Endothelial cell of umbilical vein (primary cell): ENCODE measurements around the gene FOSL2. TPM values are rescaled to one million over a fixed set of nuclear protein-coding genes. Genes with fewer than 3 reads are reported as not detected.

ENCODE experiments used
- BruUV-seq: library from RNA; stranded (reverse); fragments of 400-500 nt; replicated peaks from 2 replicates; lab custom pipeline; 2021; lab: Mats Ljungman, UMichigan
- CTCF ChIA-PET: fragments of 300-600, 350-600 bp; sonication (Branson Sonifier 250); formaldehyde crosslinking; loops from one replicate; lab custom pipeline; 2021; ENCODE audit warnings: antibody characterized with exemption, inconsistent platforms; lab: Charles Lee
- POLR2A ChIA-PET: fragments of 300-600, 350-600 bp; sonication (Branson Sonifier 250); formaldehyde crosslinking; loops from one replicate; lab custom pipeline; 2021; ENCODE audit warnings: antibody characterized with exemption, inconsistent platforms; lab: Charles Lee
- DNase-seq: peaks from one replicate; pipeline ENCODE4 v3.0.0-alpha.2; 2011; ENCODE audit warnings: low read depth, low spot score
- FAIRE-seq: peaks from 2 replicates; lab custom pipeline; 2011; peaks lifted over from hg19 to GRCh38; lab: Jason Lieb, UNC
- H2AFZ ChIP-seq: 2 replicates; pipeline ENCODE4 v1.6.0; 2012; ENCODE audit warnings: low read depth, low read length, control low read depth, inconsistent platforms
- H3K27ac ChIP-seq: 2 replicates; pipeline ENCODE4 v1.5.1; 2011; ENCODE audit warnings: low read depth, mild to moderate bottlenecking, control low read depth, low read length, moderate library complexity; ENCODE audit not compliant: insufficient read depth
- H3K27me3 ChIP-seq, 2 experiments: 2 replicates each; pipeline versions ENCODE4 v1.6.0 to v1.6.1; 2011; ENCODE audit warnings: low read length in 2 of 2, mixed read lengths in 1 of 2; ENCODE audit not compliant: control insufficient read depth in 2 of 2, insufficient read depth in 2 of 2
- H3K36me3 ChIP-seq, 2 experiments: 2 replicates in 1 of 2; 3 replicates in 1 of 2; pipeline ENCODE4 v1.5.1; 2011; ENCODE audit warnings: low read length in 2 of 2, mild to moderate bottlenecking in 1 of 2, moderate library complexity in 1 of 2; ENCODE audit not compliant: control insufficient read depth in 2 of 2, insufficient read depth in 2 of 2; ENCODE audit errors: extremely low read depth in 1 of 2
- H3K4me1 ChIP-seq: 3 replicates; pipeline ENCODE4 v1.5.1; 2011; ENCODE audit warnings: mild to moderate bottlenecking, low read length; ENCODE audit not compliant: control insufficient read depth, insufficient read depth; ENCODE audit errors: extremely low read depth
- H3K4me2 ChIP-seq: 2 replicates; pipeline ENCODE4 v1.6.1; 2011; ENCODE audit warnings: low read length, control low read depth, mixed read lengths; ENCODE audit not compliant: insufficient read depth
- H3K4me3 ChIP-seq, 3 experiments: fragments of 200-600 bp in 1 of 3; sonication (generic), shearing (Covaris generic) in 1 of 3; replicated peaks in 1 of 3; 2 replicates each; pipeline ENCODE4 v1.5.1; 2011 to 2016; ENCODE audit warnings: control low read depth in 3 of 3, low read length in 3 of 3, mild to moderate bottlenecking in 2 of 3, inconsistent platforms in 1 of 3, low read depth in 1 of 3, moderate library complexity in 1 of 3; ENCODE audit not compliant: insufficient read depth in 1 of 3
- H3K79me2 ChIP-seq: 2 replicates; pipeline ENCODE4 v1.6.0; 2012; ENCODE audit warnings: low read length, inconsistent platforms; ENCODE audit not compliant: control insufficient read depth, insufficient read depth
- H3K9ac ChIP-seq: replicated peaks from 2 replicates; pipeline ENCODE3; 2011; ENCODE audit warnings: low read length, control low read depth; ENCODE audit not compliant: insufficient read depth; ENCODE audit errors: extremely low read depth
- H3K9me1 ChIP-seq: replicated peaks from 3 replicates; pipeline ENCODE4 v1.6.0; 2011; ENCODE audit warnings: mild to moderate bottlenecking, low read length; ENCODE audit not compliant: control insufficient read depth, insufficient read depth; ENCODE audit errors: extremely low read depth
- H3K9me3 ChIP-seq: replicated peaks from 2 replicates; pipeline ENCODE4 v1.5.1; 2012; ENCODE audit warnings: low read length, inconsistent platforms; ENCODE audit not compliant: control insufficient read depth, insufficient read depth
- H4K20me1 ChIP-seq: replicated peaks from 2 replicates; pipeline ENCODE3; 2011; ENCODE audit warnings: mild to moderate bottlenecking, low read length; ENCODE audit not compliant: control insufficient read depth, insufficient read depth; ENCODE audit errors: extremely low read depth
- CTCF ChIP-seq, 2 donors: IDR thresholded peaks; 1 replicate in 1 of 2; 2 replicates in 1 of 2; pipeline ENCODE4 v1.5.1; 2011; ENCODE audit warnings: low read length in 2 of 2, mild to moderate bottlenecking in 2 of 2, moderate library complexity in 2 of 2, control low read depth in 1 of 2, inconsistent platforms in 1 of 2, low read depth in 1 of 2; ENCODE audit not compliant: insufficient read depth in 1 of 2; ENCODE audit errors: extremely low read depth in 1 of 2
- EZH2 ChIP-seq: IDR thresholded peaks from 2 replicates; pipeline ENCODE4 v1.6.1; 2012; ENCODE audit warnings: borderline replicate concordance, low read depth, mild to moderate bottlenecking, moderate library complexity, low read length, inconsistent platforms; ENCODE audit not compliant: severe bottlenecking
- FOS ChIP-seq: IDR thresholded peaks from 2 replicates; pipeline ENCODE4 v1.6.1; 2011; ENCODE audit warnings: mild to moderate bottlenecking, low read length, moderate library complexity, borderline replicate concordance; ENCODE audit not compliant: insufficient read depth
- GATA2 ChIP-seq: IDR thresholded peaks from 2 replicates; pipeline ENCODE4 v1.7.0; 2011; ENCODE audit warnings: low read depth, mild to moderate bottlenecking, moderate library complexity, mixed read lengths, low read length; ENCODE audit not compliant: insufficient read length, insufficient read depth
- JUN ChIP-seq: IDR thresholded peaks from 2 replicates; pipeline ENCODE4 v1.6.1; 2011; ENCODE audit warnings: borderline replicate concordance, low read depth; ENCODE audit not compliant: insufficient read length, insufficient read depth
- MAX ChIP-seq: IDR thresholded peaks from 2 replicates; pipeline ENCODE4 v1.6.1; 2011; ENCODE audit not compliant: insufficient read depth, insufficient read length
- MYC ChIP-seq: IDR thresholded peaks from one replicate; pipeline ENCODE4 v1.6.1; 2011; ENCODE audit warnings: mild to moderate bottlenecking, low read depth, low read length
- POLR2A ChIP-seq: IDR thresholded peaks from 2 replicates; pipeline ENCODE4 v1.6.1; 2012; ENCODE audit warnings: low read depth, mild to moderate bottlenecking, control low read depth, low read length
- POLR2AphosphoS5 ChIP-seq: IDR thresholded peaks from 2 replicates; pipeline ENCODE4 v1.6.1; 2012; ENCODE audit warnings: low read depth, mild to moderate bottlenecking, control low read depth, low read length, moderate library complexity; ENCODE audit not compliant: insufficient read depth
- dilution Hi-C: fragments of 300-500 bp; cut with MboI; formaldehyde crosslinking; loops from one replicate; pipeline ENCODE4 v1.15.0; 2019; ENCODE audit warnings: low sequenced_read_pairs; ENCODE audit not compliant: extremely low pct_ligation_motif_present
- intact Hi-C: fragments of 100-400 bp; cut with micrococcal nuclease; formaldehyde crosslinking; loops from one replicate; pipeline ENCODE4 v1.10.0; 2022
- polyA plus RNA-seq, 4 experiments: library from polyadenylated mRNA; depleted of rRNA in 3 of 4; stranded (reverse) in 3 of 4; unstranded in 1 of 4; fragments of >200 nt; gene quantifications; 2 replicates each; pipeline versions ENCODE4 v1.2.1 to v1.2.3, GENCODE V29; 2011 to 2012; ENCODE audit warnings: missing spikeins in 1 of 4
- total RNA-seq: library from RNA; stranded (reverse); gene quantifications from 2 replicates; pipeline ENCODE4 v1.2.3, GENCODE V29; 2021

Gene FOSL2
- total and polyA plus RNA-seq, 2 donors (not counting 3 experiments of a cell fraction or from before 2014, with no cell fraction given) = 43.9 to 85.3 TPM

GRCh38 chr2:28359222-28360057 lies 33.2 kb upstream of the FOSL2 start:
- DNase-seq = peak; percentile 68
- Histone ChIP-seq H3K79me2 (no peaks in the 10 kb centered on the region), H3K27me3 (no peaks in the 10 kb centered on the region), H3K27ac (peak overlapping the region; percentile 42), H3K9ac (peak overlapping the region; percentile 8), H4K20me1 (no peaks in the 10 kb centered on the region), H3K4me1 (peaks cover 37% of the 10 kb centered on the region), H3K4me2 (no peak overlapping the region), H3K9me1 (no peaks in the 10 kb centered on the region), H3K9me3 (no peaks in the 10 kb centered on the region), H3K36me3 (no peaks in the 10 kb centered on the region), H2AFZ (peak overlapping the region; percentile 12), H3K4me3 (no peak overlapping the region)
- ChIA-PET CTCF (interaction anchor here (1.2 kb wide), 1 partner anchor 16 kb away, joined by 4 read pairs; no protein-coding TSS in a partner anchor), POLR2A (no interaction called here)
- peak; percentile 92 for FAIRE-seq
- dilution Hi-C loops (no loop called here), intact Hi-C loops (loop anchor here (1.0 kb wide), 1 partner anchor 28 kb away; no protein-coding TSS in a partner anchor)
- TF ChIP-seq MYC = peak; percentile 75
- TF ChIP-seq EZH2 = no peak
- no peak for TF ChIP-seq POLR2A
- TF ChIP-seq CTCF (IDR thresholded peaks at IDR 0.05; ENCODE audit: extremely low read depth in 1 of 2, insufficient read depth in 1 of 2, low read depth in 1 of 2, low read length in 2 of 2) = no peak
- TF ChIP-seq MAX = no peak
- peak; percentile 81 for TF ChIP-seq GATA2
- peak; percentile 56 for TF ChIP-seq POLR2AphosphoS5
- TF ChIP-seq JUN = peak; percentile 81
- TF ChIP-seq FOS = peak; percentile 58
- BruUV-seq = no TSS peak
